OCI-LY3 (cell line): ENCODE measurements around the gene ANKRD28.

Experiments
- H2AFZ ChIP-seq: fragments of 200-600, 300-600 bp; shearing (Covaris generic); 2 replicates; pipeline ENCODE4 v1.6.0; 2014; ENCODE audit warnings: antibody characterized with exemption, low read depth, low read length
- H3K27ac ChIP-seq: fragments of 200-600, 300-600 bp; sonication (generic); 2 replicates; pipeline ENCODE4 v1.5.1; 2014; ENCODE audit warnings: mild to moderate bottlenecking, low read length, moderate library complexity, mixed read lengths
- H3K27me3 ChIP-seq: fragments of 200-600, 300-600 bp; sonication (generic); 2 replicates; pipeline ENCODE4 v1.6.1; 2014; ENCODE audit warnings: low read depth, low read length, mixed read lengths
- H3K36me3 ChIP-seq: fragments of 200-600, 300-600 bp; sonication (generic); replicated peaks from 2 replicates; pipeline ENCODE3; 2014; ENCODE audit warnings: low read depth, low read length, mixed read lengths
- H3K4me1 ChIP-seq: fragments of 300-600, 200-600 bp; sonication (generic); 2 replicates; pipeline ENCODE4 v1.6.1; 2014; ENCODE audit warnings: low read length, mixed read lengths
- H3K4me2 ChIP-seq: fragments of 200-600, 300-600 bp; sonication (generic); 2 replicates; pipeline ENCODE4 v1.6.1; 2014; ENCODE audit warnings: low read length, mixed read lengths
- H3K4me3 ChIP-seq: fragments of 300-600, 200-600 bp; sonication (generic); 2 replicates; pipeline ENCODE4 v1.5.1; 2014; ENCODE audit warnings: antibody characterized with exemption, mild to moderate bottlenecking, low read length, moderate library complexity
- H3K79me2 ChIP-seq: fragments of 300-600, 200-600 bp; shearing (Covaris generic); 2 replicates; pipeline ENCODE4 v1.6.1; 2014; ENCODE audit warnings: mild to moderate bottlenecking, low read length, mixed read lengths
- H3K9ac ChIP-seq: fragments of 300-600, 200-600 bp; shearing (Covaris generic); 2 replicates; pipeline ENCODE4 v1.6.0; 2014; ENCODE audit warnings: mild to moderate bottlenecking, low read length, moderate library complexity
- H3K9me3 ChIP-seq: fragments of 200-600, 300-600 bp; shearing (Covaris generic); 2 replicates; pipeline ENCODE4 v1.6.1; 2014; ENCODE audit warnings: low read length, mixed read lengths; ENCODE audit not compliant: insufficient read depth
- H4K20me1 ChIP-seq: fragments of 200-600, 300-600 bp; sonication (generic); 2 replicates; pipeline ENCODE4 v1.6.1; 2016; ENCODE audit warnings: low read length, mixed read lengths; ENCODE audit not compliant: insufficient read depth
- EZH2phosphoT487 ChIP-seq: fragments of 200-600 bp; shearing (Covaris generic); IDR thresholded peaks from 2 replicates; pipeline ENCODE4 v1.6.1; 2018; ENCODE audit warnings: antibody characterized with exemption, mixed run types, low read depth
- TF ChIP-seq, protein P1 (sequence below): fragments of 200-600, 300-600 bp; sonication (generic); IDR thresholded peaks from 2 replicates; pipeline ENCODE4 v1.5.1; 2014; ENCODE audit warnings: antibody characterized with exemption, low read length, low read depth

The ANKRD28 gene

DNA sequence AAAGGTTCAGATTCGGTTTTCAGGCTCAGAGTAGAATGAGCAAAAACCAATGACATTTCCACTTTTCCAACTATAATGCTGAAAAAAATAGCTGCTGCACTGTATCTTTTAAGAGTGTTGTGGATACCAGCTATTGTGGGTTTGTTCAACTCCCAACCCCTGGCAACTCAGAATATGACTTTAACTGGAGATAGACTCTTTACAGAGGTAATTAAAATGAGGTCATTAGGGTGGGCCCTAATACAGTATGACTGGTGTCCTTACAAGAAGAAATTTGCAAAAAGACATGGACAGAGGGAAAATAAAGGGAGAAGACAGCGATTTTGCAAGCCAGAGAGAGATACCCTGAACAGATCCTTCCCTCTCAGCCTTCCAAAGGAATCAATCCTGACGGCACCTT lies 39.5 kb downstream of the ANKRD28 start:
- H3K9ac ChIP-seq: no peak overlapping the region
- no peaks in the 10 kb centered on the region for H3K27me3 ChIP-seq
- H3K36me3 ChIP-seq: no peaks in the 10 kb centered on the region
- TF ChIP-seq EZH2phosphoT487: no peak
- TF ChIP-seq, protein P1, sequence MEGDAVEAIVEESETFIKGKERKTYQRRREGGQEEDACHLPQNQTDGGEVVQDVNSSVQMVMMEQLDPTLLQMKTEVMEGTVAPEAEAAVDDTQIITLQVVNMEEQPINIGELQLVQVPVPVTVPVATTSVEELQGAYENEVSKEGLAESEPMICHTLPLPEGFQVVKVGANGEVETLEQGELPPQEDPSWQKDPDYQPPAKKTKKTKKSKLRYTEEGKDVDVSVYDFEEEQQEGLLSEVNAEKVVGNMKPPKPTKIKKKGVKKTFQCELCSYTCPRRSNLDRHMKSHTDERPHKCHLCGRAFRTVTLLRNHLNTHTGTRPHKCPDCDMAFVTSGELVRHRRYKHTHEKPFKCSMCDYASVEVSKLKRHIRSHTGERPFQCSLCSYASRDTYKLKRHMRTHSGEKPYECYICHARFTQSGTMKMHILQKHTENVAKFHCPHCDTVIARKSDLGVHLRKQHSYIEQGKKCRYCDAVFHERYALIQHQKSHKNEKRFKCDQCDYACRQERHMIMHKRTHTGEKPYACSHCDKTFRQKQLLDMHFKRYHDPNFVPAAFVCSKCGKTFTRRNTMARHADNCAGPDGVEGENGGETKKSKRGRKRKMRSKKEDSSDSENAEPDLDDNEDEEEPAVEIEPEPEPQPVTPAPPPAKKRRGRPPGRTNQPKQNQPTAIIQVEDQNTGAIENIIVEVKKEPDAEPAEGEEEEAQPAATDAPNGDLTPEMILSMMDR: no peak
- no peak overlapping the region for H3K4me2 ChIP-seq
- H4K20me1 ChIP-seq: no peaks in the 10 kb centered on the region
- no peaks in the 10 kb centered on the region for H3K4me1 ChIP-seq
- H2AFZ ChIP-seq: no peak overlapping the region
- H3K4me3 ChIP-seq: no peak overlapping the region
- no peaks in the 10 kb centered on the region for H3K9me3 ChIP-seq
- no peak overlapping the region for H3K27ac ChIP-seq
- H3K79me2 ChIP-seq: no peaks in the 10 kb centered on the region

DNA sequence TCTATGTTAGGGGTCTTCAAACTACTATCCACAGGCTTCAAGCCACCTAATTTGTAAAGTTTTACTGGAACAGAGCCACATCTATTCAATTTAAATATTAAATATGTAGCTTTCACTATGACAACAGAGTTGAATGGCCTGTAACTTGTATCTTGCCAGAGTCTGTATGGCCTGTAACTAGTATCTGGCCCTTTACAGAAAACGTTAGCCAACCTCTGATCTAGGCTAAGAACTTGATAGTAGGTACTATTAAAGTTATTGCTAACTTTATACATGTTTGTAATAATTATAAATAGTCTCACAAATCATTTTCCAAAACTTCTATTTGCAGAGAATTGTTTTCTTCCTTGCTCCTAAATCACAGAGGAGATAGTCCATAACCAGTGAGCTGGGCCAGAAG lies 40.0 kb downstream of the ANKRD28 start:
- H2AFZ ChIP-seq: no peak overlapping the region
- TF ChIP-seq EZH2phosphoT487: no peak
- TF ChIP-seq, protein P1: no peak
- no peak overlapping the region for H3K4me3 ChIP-seq
- no peaks in the 10 kb centered on the region for H3K27me3 ChIP-seq
- H3K9ac ChIP-seq: no peak overlapping the region
- no peaks in the 10 kb centered on the region for H3K4me1 ChIP-seq
- no peaks in the 10 kb centered on the region for H3K36me3 ChIP-seq
- H3K4me2 ChIP-seq: no peak overlapping the region
- no peaks in the 10 kb centered on the region for H4K20me1 ChIP-seq
- H3K27ac ChIP-seq: no peak overlapping the region
- H3K9me3 ChIP-seq: no peaks in the 10 kb centered on the region
- H3K79me2 ChIP-seq: no peaks in the 10 kb centered on the region

DNA sequence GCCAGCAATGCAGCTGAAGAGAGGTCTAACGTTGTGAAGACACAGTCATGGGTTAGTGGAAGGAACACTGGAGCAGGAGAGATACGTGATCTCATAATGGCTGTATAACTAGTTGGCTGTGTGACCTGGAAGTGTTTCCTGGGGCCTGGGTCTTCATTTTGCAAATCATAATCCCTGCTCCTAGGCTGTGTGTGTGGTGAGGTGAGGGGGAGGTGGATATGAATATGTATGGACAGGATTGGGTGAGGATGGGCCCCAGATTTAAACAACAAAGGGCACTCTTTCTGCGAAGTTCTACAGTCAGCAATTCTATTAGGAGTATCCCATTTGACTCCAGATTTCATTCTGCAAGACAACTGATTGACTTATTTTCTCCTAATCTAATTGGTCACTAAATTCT lies 41.3 kb downstream of the ANKRD28 start:
- Histone ChIP-seq H3K9me3 (no peaks in the 10 kb centered on the region), H2AFZ (no peak overlapping the region), H3K79me2 (no peaks in the 10 kb centered on the region), H3K9ac (no peak overlapping the region), H3K4me3 (no peak overlapping the region), H3K36me3 (no peaks in the 10 kb centered on the region), H3K27me3 (no peaks in the 10 kb centered on the region), H4K20me1 (no peaks in the 10 kb centered on the region), H3K4me2 (no peak overlapping the region), H3K4me1 (no peaks in the 10 kb centered on the region), H3K27ac (no peak overlapping the region)
- no peak for TF ChIP-seq EZH2phosphoT487
- TF ChIP-seq, protein P1: no peak

DNA sequence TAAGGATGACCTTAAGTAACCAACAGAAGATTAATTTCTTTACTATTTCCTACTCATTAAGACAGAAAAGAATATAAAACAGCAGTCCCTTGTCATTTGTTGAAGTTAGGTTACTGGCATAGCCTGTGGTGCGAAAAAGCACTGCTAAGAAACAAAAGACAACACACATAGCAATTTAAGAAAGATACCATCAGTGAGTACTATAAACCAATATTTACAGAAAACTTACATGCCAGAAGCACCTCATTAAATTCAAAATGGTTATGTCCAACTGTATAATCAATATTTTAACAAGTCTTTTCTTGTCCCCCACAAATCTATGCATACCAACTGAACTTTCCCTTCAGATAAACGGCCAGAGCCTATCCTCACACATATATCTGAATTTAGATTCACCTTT lies 42.0 kb downstream of the ANKRD28 start:
- Histone ChIP-seq H3K9me3 (no peaks in the 10 kb centered on the region), H3K4me2 (no peak overlapping the region), H3K36me3 (no peaks in the 10 kb centered on the region), H3K4me3 (no peak overlapping the region), H3K27me3 (no peaks in the 10 kb centered on the region), H3K27ac (no peak overlapping the region), H3K79me2 (no peaks in the 10 kb centered on the region), H3K9ac (no peak overlapping the region), H4K20me1 (no peaks in the 10 kb centered on the region), H3K4me1 (peaks cover 5% of the 10 kb centered on the region), H2AFZ (no peak overlapping the region)
- TF ChIP-seq, protein P1: no peak
- TF ChIP-seq EZH2phosphoT487: no peak
